ENCODE results near the gene PEF1.

The PEF1 gene

GRCh38 chr1:31674626-31675025 lies 29.9 kb upstream of the PEF1 start:
- no peak overlapping the region for H3K4me3 ChIP-seq (ENCODE audit: control insufficient read depth, low read depth, low read length)
- TF ChIP-seq CTCF (conservative IDR thresholded peaks at IDR 0.05; ENCODE audit: control insufficient read depth, insufficient read depth, low read depth, low read length) = no peak
- no peak for DNase-seq (ENCODE audit: low read depth)

GRCh38 chr1:31673433-31673832 lies 28.8 kb upstream of the PEF1 start:
- no peak for TF ChIP-seq CTCF (conservative IDR thresholded peaks at IDR 0.05; ENCODE audit: control insufficient read depth, insufficient read depth, low read depth, low read length)
- no peak for DNase-seq (ENCODE audit: low read depth)
- no peak overlapping the region for H3K4me3 ChIP-seq (ENCODE audit: control insufficient read depth, low read depth, low read length)

GRCh38 chr1:31672986-31673385 lies 28.3 kb upstream of the PEF1 start:
- no peak for TF ChIP-seq CTCF (conservative IDR thresholded peaks at IDR 0.05; ENCODE audit: control insufficient read depth, insufficient read depth, low read depth, low read length)
- H3K4me3 ChIP-seq (ENCODE audit: control insufficient read depth, low read depth, low read length) = no peak overlapping the region
- DNase-seq (ENCODE audit: low read depth) = no peak

- no peak for TF ChIP-seq CTCF (conservative IDR thresholded peaks at IDR 0.05; ENCODE audit: control insufficient read depth, insufficient read depth, low read depth, low read length)
- H3K4me3 ChIP-seq (ENCODE audit: control insufficient read depth, low read depth, low read length) = no peak overlapping the region
- DNase-seq (ENCODE audit: low read depth) = no peak
Measured at GRCh38 chr1:31671561-31672201, 27.0 kb upstream of the PEF1 start.

GRCh38 chr1:31671147-31671546 lies 26.5 kb upstream of the PEF1 start:
- TF ChIP-seq CTCF (conservative IDR thresholded peaks at IDR 0.05; ENCODE audit: control insufficient read depth, insufficient read depth, low read depth, low read length) = no peak
- no peak overlapping the region for H3K4me3 ChIP-seq (ENCODE audit: control insufficient read depth, low read depth, low read length)
- DNase-seq (ENCODE audit: low read depth) = no peak

- no peak for TF ChIP-seq CTCF (conservative IDR thresholded peaks at IDR 0.05; ENCODE audit: control insufficient read depth, insufficient read depth, low read depth, low read length)
- no peak for DNase-seq (ENCODE audit: low read depth)
- H3K4me3 ChIP-seq (ENCODE audit: control insufficient read depth, low read depth, low read length) = no peak overlapping the region
Measured at GRCh38 chr1:31670593-31670964, 25.9 kb upstream of the PEF1 start.
